ENCODE data around the gene PPFIBP2.

DNA sequence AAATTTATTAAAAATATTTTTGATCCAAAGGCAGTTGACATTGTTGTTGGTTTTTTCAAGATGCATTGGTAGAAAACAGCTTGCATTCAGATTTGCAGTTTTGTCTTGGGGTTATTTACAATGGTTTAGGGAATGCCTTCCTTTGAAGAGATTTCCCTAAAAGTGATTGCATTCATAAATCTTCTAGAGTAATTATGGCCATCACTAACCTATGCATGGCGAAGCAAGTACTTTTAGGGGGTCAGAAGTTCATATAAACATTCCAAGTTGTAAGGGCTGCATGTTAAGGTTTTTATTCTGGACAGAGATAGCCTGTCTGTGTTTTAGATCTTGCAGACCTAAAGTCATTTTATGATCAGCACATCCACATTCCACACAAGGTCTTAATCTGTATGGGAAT lies 53.5 kb downstream of the PPFIBP2 start:
- TF ChIP-seq, protein P1, sequence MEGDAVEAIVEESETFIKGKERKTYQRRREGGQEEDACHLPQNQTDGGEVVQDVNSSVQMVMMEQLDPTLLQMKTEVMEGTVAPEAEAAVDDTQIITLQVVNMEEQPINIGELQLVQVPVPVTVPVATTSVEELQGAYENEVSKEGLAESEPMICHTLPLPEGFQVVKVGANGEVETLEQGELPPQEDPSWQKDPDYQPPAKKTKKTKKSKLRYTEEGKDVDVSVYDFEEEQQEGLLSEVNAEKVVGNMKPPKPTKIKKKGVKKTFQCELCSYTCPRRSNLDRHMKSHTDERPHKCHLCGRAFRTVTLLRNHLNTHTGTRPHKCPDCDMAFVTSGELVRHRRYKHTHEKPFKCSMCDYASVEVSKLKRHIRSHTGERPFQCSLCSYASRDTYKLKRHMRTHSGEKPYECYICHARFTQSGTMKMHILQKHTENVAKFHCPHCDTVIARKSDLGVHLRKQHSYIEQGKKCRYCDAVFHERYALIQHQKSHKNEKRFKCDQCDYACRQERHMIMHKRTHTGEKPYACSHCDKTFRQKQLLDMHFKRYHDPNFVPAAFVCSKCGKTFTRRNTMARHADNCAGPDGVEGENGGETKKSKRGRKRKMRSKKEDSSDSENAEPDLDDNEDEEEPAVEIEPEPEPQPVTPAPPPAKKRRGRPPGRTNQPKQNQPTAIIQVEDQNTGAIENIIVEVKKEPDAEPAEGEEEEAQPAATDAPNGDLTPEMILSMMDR (conservative IDR thresholded peaks at IDR 0.05; ENCODE audit: low read length): no peak
- no peak for TF ChIP-seq EZH2phosphoT487 (IDR thresholded peaks at IDR 0.05; ENCODE audit: borderline replicate concordance, low read depth, low read length)
